ENCODE data around the gene JMJD8.

DNA sequence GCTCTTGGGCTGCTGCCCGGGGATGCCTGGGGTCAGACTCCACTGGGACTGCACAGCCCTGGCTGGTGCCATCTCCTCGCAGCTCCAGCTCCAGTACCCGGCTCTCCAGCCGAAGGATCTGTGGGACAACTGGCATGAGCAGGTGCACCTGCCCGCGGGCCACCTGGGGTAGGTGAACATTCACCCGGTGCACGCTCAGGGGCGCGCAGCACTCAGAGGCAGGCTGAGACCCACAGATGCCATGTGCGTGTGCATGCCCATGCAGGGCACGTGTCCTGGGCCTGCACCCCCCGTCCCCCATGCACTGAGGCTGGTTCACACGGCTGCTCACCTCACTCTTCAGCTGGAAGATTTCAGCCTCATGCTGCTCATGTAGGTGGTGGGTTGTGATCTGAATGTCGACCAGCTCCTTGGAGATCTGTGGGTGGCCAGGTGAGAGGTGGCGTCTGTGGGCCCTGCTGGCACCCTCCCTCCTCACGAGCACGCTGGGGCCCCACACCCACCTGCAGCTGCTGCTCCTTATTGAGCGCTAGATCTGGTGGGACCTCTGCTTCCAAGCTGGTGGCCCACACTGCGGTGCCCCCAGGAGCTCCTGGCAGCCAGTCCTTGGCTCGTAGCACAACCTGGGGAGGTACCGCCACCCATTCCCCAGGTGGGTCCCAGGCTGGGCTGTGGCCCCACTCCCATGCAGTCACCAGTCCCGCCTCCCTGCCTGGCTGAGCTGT lies 41.5 kb upstream of the JMJD8 start:
- no peak for TF ChIP-seq EZH2phosphoT487 (IDR thresholded peaks at IDR 0.05; ENCODE audit: borderline replicate concordance)
- TF ChIP-seq, protein P1, sequence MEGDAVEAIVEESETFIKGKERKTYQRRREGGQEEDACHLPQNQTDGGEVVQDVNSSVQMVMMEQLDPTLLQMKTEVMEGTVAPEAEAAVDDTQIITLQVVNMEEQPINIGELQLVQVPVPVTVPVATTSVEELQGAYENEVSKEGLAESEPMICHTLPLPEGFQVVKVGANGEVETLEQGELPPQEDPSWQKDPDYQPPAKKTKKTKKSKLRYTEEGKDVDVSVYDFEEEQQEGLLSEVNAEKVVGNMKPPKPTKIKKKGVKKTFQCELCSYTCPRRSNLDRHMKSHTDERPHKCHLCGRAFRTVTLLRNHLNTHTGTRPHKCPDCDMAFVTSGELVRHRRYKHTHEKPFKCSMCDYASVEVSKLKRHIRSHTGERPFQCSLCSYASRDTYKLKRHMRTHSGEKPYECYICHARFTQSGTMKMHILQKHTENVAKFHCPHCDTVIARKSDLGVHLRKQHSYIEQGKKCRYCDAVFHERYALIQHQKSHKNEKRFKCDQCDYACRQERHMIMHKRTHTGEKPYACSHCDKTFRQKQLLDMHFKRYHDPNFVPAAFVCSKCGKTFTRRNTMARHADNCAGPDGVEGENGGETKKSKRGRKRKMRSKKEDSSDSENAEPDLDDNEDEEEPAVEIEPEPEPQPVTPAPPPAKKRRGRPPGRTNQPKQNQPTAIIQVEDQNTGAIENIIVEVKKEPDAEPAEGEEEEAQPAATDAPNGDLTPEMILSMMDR (IDR thresholded peaks at IDR 0.05 in 2 of 3, conservative IDR thresholded peaks at IDR 0.05 in 1 of 3; ENCODE audit: borderline replicate concordance in 1 of 3, insufficient read depth in 1 of 3, low read depth in 2 of 3, low read length in 2 of 3), result no peak
- no peak for TF ChIP-seq POLR2A (IDR thresholded peaks at IDR 0.05; ENCODE audit: borderline replicate concordance, extremely low read depth, insufficient read depth, insufficient read length)
- TF ChIP-seq ZFX (IDR thresholded peaks at IDR 0.05), result no peak
- no peak for TF ChIP-seq RAD21 (IDR thresholded peaks at IDR 0.05; ENCODE audit: low read depth)

Data from HCT116 (cell line).